ENCODE results near the gene WASF2. TPM values are rescaled to one million over a fixed set of nuclear protein-coding genes. Genes with fewer than 3 reads are reported as not detected.

WASF2 gene
- total and polyA plus RNA-seq, 2 of the 4 experiments (the other 2 are of a cell fraction): 7.9 to 45.4 TPM

GRCh38 chr1:27439150-27439549 lies 50.8 kb downstream of the WASF2 start:
- peaks cover 21% of the 10 kb centered on the region for H3K4me1 ChIP-seq (ENCODE audit: control insufficient read depth, insufficient read depth, low read length)
- dilution Hi-C loops (cut with HindIII; ENCODE audit: low sequenced_read_pairs, unreplicated experiment): no loop called here
- H3K14ac ChIP-seq (replicated peaks; ENCODE audit: low read depth, low read length): no peak overlapping the region
- H3K4me3 ChIP-seq (ENCODE audit: insufficient read depth, low read depth, low read length): no peak overlapping the region
- H3K4me2 ChIP-seq (ENCODE audit: low read depth, low read length): no peak overlapping the region
- no peak overlapping the region for H3K9ac ChIP-seq (ENCODE audit: low read depth, low read length)
- H2AK9ac ChIP-seq (replicated peaks; ENCODE audit: low read depth, low read length, poor library complexity): no peak overlapping the region
- no peaks in the 10 kb centered on the region for H3K9me3 ChIP-seq (ENCODE audit: control insufficient read depth, insufficient read depth, low read length)
- no peak overlapping the region for H2AFZ ChIP-seq (replicated peaks; ENCODE audit: low read length, poor library complexity)
- H2BK120ac ChIP-seq (ENCODE audit: low read depth, low read length): no peak overlapping the region
- peaks cover 30 to 76% of the 10 kb centered on the region in 2 experiments for H3K79me1 ChIP-seq (ENCODE audit: low read depth in 1 of 2, low read length in 2 of 2)
- peaks cover 2% of the 10 kb centered on the region; the same call in 1 of the 2 replicates for H3K36me3 ChIP-seq (ENCODE audit: control insufficient read depth, insufficient read depth, low read length)
- no TSS peak for BruUV-seq (replicated peaks)
- in situ Hi-C loops (cut with MboI; ENCODE audit: low sequenced_read_pairs): no loop called here
- no peak overlapping the region for H3K56ac ChIP-seq (ENCODE audit: extremely low read depth, insufficient read depth, low read length)
- no peak overlapping the region for H3K23ac ChIP-seq (ENCODE audit: low read depth, low read length)
- no CpG with 5 or more reads among the region's 2 CpGs for WGBS, 2 experiments (ENCODE audit: extremely low coverage in 2 of 2, insufficient read length in 1 of 2)
- intact Hi-C loops (cut with micrococcal nuclease): no loop called here
- no peak overlapping the region for H2BK20ac ChIP-seq (ENCODE audit: low read depth, low read length)
- H3K9me1 ChIP-seq (ENCODE audit: insufficient read depth, low read length): peaks cover 22% of the 10 kb centered on the region
- no peak overlapping the region for H3K4ac ChIP-seq (ENCODE audit: low read depth, low read length)
- H3K18ac ChIP-seq (ENCODE audit: low read depth, low read length): no peak overlapping the region
- ChIA-PET POLR2A (ENCODE audit: unreplicated experiment) (no interaction called here), CTCF (no interaction called here)
- H2BK5ac ChIP-seq (ENCODE audit: low read depth, low read length, poor library complexity, severe bottlenecking): no peak overlapping the region
- no peaks in the 10 kb centered on the region for H3K27me3 ChIP-seq (ENCODE audit: control insufficient read depth, insufficient read depth, low read length)
- no peak overlapping the region for H4K8ac ChIP-seq (ENCODE audit: low read depth in 2 of 2, low read length in 2 of 2)
- H3K27ac ChIP-seq (ENCODE audit: insufficient read depth, low read length): no peak overlapping the region
- ATAC-seq (ENCODE audit: low read depth): no peak
- H2BK15ac ChIP-seq (ENCODE audit: low read depth, low read length): no peak overlapping the region
- no peak overlapping the region for H4K91ac ChIP-seq (ENCODE audit: insufficient read depth, low read depth, low read length)
- H4K5ac ChIP-seq (ENCODE audit: low read depth, low read length): no peak overlapping the region
- no peak for DNase-seq
- TF ChIP-seq CHD1 (IDR thresholded peaks at IDR 0.05; ENCODE audit: low read depth, low read length) (no peak), RFX5 (IDR thresholded peaks at IDR 0.05; ENCODE audit: low read depth, low read length) (no peak), MXI1 (IDR thresholded peaks at IDR 0.05; ENCODE audit: borderline replicate concordance, low read depth, low read length) (no peak), USF2 (IDR thresholded peaks at IDR 0.05; ENCODE audit: low read depth, low read length) (no peak), ELK1 (IDR thresholded peaks at IDR 0.05; ENCODE audit: borderline replicate concordance, low read depth, low read length) (no peak), SMC3 (IDR thresholded peaks at IDR 0.05; ENCODE audit: low read depth, low read length) (no peak), NFE2L2 (IDR thresholded peaks at IDR 0.05; ENCODE audit: low read depth, low read length) (no peak), MAFK (IDR thresholded peaks at IDR 0.05; ENCODE audit: low read depth, low read length) (no peak), RAD21 (IDR thresholded peaks at IDR 0.05; ENCODE audit: low read length) (no peak), POLR2A (IDR thresholded peaks at IDR 0.05; ENCODE audit: low read depth, low read length) (no peak), RCOR1 (IDR thresholded peaks at IDR 0.05; ENCODE audit: insufficient replicate concordance, low read length) (no peak), BHLHE40 (IDR thresholded peaks at IDR 0.05; ENCODE audit: low read depth, low read length) (no peak), FOS (IDR thresholded peaks at IDR 0.05; ENCODE audit: low read depth, low read length) (no peak), MAZ (IDR thresholded peaks at IDR 0.05; ENCODE audit: borderline replicate concordance, low read depth, low read length) (no peak), CEBPB (IDR thresholded peaks at IDR 0.05; ENCODE audit: low read depth, low read length) (no peak)
- TF ChIP-seq, protein P1, sequence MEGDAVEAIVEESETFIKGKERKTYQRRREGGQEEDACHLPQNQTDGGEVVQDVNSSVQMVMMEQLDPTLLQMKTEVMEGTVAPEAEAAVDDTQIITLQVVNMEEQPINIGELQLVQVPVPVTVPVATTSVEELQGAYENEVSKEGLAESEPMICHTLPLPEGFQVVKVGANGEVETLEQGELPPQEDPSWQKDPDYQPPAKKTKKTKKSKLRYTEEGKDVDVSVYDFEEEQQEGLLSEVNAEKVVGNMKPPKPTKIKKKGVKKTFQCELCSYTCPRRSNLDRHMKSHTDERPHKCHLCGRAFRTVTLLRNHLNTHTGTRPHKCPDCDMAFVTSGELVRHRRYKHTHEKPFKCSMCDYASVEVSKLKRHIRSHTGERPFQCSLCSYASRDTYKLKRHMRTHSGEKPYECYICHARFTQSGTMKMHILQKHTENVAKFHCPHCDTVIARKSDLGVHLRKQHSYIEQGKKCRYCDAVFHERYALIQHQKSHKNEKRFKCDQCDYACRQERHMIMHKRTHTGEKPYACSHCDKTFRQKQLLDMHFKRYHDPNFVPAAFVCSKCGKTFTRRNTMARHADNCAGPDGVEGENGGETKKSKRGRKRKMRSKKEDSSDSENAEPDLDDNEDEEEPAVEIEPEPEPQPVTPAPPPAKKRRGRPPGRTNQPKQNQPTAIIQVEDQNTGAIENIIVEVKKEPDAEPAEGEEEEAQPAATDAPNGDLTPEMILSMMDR (conservative IDR thresholded peaks at IDR 0.05; ENCODE audit: low read depth, low read length): no peak
- H2AK5ac ChIP-seq (ENCODE audit: low read depth, low read length): no peak overlapping the region
- peaks cover 55% of the 10 kb centered on the region for H4K20me1 ChIP-seq (ENCODE audit: insufficient read depth, low read length)
